ENCODE data around the gene IZUMO1.
"Not testable (repeated sequence)": the region's sequence is repeated elsewhere in the genome, so short reads cannot be mapped to it uniquely, and the experiment has no call there.

IZUMO1 gene

GRCh38 chr19:48737360-48737998 lies 9.2 kb downstream of the IZUMO1 start:
- DNase-seq (ENCODE audit: low spot score) = no peak

DNA sequence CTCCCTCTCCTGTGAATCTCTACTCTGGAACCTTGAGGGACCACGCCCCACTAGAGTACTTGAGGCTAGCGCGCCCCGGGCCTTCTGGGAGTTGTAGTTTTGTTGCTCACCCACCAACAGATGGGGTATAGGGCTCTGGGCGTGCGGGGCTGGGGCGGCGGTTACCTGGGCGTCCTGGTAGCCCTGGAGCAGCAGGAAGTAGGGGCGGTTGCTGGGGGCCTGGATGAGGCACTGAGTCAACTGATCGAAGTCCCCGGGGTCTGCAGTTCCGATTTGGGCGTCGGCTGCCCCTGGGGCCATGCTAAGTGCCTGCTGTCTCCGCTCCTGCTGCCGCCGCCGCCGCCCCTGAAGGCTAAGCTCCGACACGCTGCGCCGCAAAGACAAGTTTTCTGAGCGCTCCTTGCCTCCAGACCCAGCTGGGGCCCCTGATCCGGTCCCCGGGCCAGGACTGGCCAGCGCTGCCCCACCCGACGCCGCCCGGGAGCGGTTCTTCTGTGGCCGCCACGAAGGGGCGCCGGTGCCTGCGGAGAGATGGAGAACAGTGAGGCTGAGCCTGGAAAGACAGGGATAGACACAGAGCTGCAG lies 11.6 kb downstream of the IZUMO1 start:
- DNase-seq (ENCODE audit: low spot score) = no peak

- no peak for DNase-seq (ENCODE audit: low spot score)
These were observed 12.1 kb downstream of the IZUMO1 start for GRCh38 chr19:48734625-48735024.

GRCh38 chr19:48731452-48731851 lies 15.3 kb downstream of the IZUMO1 start:
- no peak for DNase-seq (ENCODE audit: low spot score)

DNA sequence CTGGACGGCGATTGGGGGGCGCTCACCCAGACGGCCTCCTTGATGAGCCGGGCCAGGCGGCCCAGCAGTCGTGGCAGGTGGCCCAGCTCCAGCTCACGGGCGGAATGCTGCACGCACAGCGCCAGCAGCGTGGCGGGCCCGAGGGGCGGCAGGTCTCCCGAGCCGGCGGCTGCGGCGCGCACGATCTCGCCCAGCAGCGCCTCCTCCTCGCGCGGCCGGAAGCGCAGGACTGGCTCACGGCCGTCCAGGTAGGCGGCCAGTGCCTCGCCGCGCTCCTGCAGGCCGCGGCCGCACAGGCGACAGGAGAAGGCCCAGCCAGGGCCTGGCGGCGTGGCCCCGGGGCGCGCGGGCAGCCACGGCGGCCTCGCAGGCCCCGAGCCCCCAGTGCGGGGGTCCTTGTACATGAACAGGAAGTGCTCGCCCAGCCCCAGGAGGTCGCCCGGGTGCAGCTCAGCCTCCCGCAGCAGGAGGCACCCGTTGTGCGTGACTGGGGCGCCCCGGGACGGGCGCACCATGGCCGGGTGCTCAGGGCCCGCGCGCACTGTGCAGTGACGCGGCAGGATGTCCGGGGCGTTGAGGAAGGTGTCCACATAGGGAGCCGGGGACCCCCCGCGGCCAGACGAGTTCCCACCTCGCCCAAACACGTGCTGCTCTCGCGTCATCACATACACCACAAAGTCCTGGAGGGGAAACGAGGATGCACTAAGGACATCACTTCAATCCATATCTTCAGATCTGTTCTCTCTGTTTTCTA lies 17.6 kb downstream of the IZUMO1 start:
- DNase-seq (ENCODE audit: low spot score) = no peak

DNA sequence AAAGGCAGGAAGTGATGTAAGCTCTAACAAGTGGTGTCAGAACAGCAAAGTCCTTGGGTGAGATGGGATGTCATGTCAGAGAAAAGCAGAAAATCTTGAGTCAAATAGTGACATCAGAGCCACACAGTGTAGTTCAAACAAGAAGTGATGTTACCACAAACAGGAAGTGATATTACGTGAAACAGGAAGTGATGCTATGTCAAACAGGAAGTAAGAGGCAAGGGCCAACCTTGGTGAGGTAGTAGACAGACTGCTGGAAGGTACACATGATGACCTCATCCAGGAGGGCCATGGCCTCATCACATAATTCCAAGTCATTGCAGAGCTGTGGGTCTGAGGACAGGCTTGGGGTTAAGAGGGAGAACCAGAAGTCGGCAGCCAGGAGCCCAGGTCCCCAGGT lies 20.2 kb downstream of the IZUMO1 start:
- peak; percentile 73 for DNase-seq (ENCODE audit: low spot score)

DNA sequence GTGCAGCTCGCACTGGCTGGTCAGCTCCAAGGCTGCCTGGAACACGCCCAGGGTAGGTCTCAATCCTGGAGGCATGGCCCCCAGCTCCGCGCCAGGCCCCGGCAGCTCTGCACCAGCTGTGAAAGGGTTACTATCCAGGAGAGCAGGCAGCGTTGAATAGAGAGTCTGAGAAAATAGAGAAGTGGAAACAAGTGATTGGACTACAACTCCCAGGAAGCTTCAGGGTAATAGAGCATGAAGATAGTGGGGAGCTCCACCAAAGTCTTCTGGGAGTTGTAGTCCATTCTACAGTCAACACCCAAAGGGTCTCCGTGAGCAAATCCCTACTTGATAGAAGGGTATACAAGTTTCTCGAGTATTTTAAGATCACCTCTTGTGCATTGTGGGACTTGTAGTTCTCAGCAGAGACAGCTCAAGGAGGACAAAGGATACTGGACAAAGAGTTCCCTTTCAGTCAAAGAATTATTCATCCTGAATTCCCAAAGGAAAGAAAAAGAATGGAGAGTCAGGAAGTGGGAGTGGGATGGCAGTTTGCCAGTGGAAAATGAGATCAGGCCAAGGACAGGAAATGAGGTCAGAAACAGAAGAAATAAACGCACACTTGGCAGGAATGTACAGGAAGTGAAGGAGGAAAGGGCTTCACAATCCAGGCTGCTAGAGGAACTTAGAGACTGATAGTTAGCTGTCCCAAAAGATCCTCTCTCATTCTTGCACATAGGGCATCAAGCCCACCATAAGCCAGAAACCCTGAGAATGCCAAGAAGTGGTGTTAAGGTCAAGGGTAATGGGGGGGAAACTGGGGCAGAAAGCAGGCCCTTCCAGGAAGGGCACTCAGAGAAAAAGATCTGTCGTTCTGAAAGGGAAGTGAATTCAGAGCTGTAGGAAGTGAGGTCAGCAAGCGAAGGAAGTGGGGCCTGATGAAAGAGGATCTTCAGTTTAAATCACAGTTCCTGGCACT lies 21.6 kb downstream of the IZUMO1 start:
- peak; percentile 95 for DNase-seq (ENCODE audit: low spot score)

GRCh38 chr19:48722196-48722708 lies 24.5 kb downstream of the IZUMO1 start:
- DNase-seq (ENCODE audit: low spot score) = no peak

GRCh38 chr19:48720613-48721296 lies 26.0 kb downstream of the IZUMO1 start:
- peak; percentile 98 for DNase-seq (ENCODE audit: low spot score)

- no peak for DNase-seq (ENCODE audit: low spot score)
These were observed 26.5 kb downstream of the IZUMO1 start for GRCh38 chr19:48720251-48720612.

GRCh38 chr19:48719263-48720171 lies 27.2 kb downstream of the IZUMO1 start, which contains the start of gene MAMSTR:
Gene MAMSTR, minus strand, starts transcription at chr19:48719725. Its CDS starts 694 bp downstream, at chr19:48719031.
- DNase-seq (ENCODE audit: low spot score) = no peak

- DNase-seq (ENCODE audit: low spot score) = no peak
These were observed 27.9 kb downstream of the IZUMO1 start for GRCh38 chr19:48718711-48719231.

- DNase-seq (ENCODE audit: low spot score) = not testable (repeated sequence)
These were observed 28.6 kb downstream of the IZUMO1 start for GRCh38 chr19:48718106-48718505.

- DNase-seq (ENCODE audit: low spot score) = no peak
These were observed 30.0 kb downstream of the IZUMO1 start for GRCh38 chr19:48716562-48717291.

DNA sequence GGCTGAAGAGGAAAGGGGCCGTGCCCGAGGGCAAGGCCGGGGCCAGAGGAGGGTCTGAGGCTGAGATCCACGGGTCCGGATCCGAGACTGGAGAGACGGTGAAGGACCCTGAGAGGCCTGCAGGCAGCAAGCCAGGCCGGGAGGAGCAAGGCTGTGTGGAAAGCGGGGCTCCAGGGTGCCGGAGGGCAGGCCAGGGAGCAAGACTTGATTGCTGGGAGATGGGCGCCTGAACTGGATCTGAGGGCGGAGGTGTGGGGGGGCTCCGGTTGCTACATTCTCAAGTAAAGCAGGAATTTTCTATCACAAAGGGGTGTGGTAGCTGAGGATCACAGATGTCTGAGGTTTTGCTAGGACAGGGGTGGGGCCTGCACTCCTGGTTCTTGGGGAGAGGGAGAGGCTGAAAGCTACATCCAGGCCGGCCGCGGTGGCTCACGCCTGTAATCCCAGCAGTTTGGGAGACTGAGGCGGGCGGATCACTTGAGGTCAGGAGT lies 31.0 kb downstream of the IZUMO1 start:
- no peak for DNase-seq (ENCODE audit: low spot score)

DNA sequence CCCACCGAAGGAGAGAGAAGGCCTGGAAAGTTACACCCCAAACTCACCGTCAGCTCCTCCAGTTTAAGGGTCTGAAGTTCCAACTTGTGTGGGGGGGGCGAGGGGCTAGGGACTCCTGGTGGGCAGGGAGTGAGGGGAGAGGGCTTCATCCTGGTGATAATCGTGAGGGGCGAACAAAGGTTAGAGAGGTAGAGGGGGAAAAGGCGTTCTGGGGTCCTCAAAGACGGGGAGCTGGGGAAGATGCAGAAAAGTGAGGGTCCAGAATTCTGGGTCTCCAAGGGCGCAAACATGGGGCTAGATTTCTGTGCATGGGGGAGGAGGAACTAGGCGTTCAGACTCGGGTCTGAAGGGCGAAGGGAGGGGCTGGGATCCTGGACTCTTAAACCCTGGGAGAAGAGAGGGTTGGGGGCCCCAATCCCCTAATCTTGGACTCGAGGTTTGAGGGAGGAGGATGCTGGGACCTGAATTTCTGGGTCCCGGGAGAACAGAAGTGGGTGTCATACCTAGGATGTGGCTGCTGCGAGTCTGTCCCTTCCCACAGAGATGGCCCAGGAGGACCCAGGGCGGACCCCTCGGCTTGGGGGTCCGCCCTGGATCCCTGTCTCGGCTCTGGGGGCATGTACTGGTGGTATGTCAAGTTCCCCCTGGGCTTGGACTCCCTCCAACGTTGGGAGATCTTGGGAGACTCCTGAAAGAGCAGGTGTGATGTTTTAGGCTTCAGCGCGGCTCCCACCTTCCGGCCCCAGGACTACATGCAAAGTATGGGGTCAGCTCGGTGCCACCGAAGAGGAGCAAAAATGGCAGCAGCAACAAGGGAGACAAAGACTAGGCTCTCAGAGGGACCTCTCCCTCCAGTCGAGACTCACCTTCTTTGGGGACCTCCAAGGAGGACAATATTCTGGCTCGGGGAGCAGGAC lies 31.7 kb downstream of the IZUMO1 start:
- DNase-seq (ENCODE audit: low spot score) = no peak

DNA sequence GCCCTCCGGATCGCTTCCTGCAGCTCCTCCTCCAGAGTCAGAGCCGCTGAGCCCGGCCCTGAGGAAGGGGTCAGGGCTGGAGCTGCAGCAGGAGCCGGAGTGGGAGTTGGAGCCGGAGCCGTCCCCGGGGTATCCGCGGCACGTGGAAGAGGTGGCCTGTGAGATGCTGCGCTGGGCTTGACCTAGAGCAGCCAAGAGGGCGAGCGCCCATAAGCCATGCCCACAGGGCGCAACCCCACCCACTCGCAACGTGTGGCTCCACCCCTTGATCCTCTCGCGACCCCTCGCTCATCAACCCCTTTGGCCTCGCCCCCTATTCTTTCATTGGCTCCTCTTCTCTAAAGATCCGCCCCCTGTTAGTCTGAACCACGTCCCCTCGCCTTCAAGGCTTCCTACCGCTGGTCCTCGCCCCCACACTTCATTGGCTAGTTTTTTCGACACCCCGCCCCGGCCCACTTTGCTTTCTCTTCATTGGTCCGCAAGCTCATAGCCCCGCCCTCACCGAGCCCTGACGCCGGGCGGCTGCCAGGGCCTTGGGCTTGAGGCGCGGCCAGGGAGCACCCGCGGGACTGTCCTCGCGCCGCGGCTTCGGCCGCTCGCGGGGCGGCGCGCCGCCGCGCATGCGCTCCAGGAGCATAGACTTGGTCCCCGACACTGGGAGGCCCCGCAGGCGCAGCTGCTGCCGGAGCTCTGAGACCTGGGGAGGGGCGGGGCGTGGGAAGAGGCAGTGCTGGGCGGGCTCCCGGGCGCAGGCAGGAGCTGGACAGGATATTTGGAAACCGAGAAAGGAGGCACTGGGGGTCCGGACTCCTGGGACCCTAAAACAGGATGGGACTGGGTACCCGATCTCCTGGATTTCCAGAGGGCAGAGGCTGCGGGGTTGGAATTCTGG lies 32.6 kb downstream of the IZUMO1 start:
- DNase-seq (ENCODE audit: low spot score) = peak; percentile 99
